ENCODE results near the gene AGMO.

- no peak for TF ChIP-seq EZH2phosphoT487 (IDR thresholded peaks at IDR 0.05; ENCODE audit: low read depth, severe bottlenecking, unreplicated experiment)
- no peak for TF ChIP-seq CTCF (IDR thresholded peaks at IDR 0.05; ENCODE audit: poor library complexity)
- TF ChIP-seq EZH2 (IDR thresholded peaks at IDR 0.05; ENCODE audit: borderline replicate concordance) = no peak
Measured at GRCh38 chr7:15399441-15399840, 162.4 kb downstream of the AGMO start.

Measured in hepatocyte (in vitro differentiated cells).